Mesendoderm (in vitro differentiated cells): Measurements from ENCODE around the gene SPRY4.
A peak's percentile ranks its signal among the peaks of the same experiment; 100 is the strongest.
"Not testable (repeated sequence)": the region's sequence is repeated elsewhere in the genome, so short reads cannot be mapped to it uniquely, and the experiment has no call there.

ENCODE experiments used
- DNase-seq: peaks from one replicate; pipeline ENCODE4 v3.0.0; 2013
- H2AK5ac ChIP-seq: 2 replicates; pipeline ENCODE4 v1.6.1; 2013; ENCODE audit warnings: low read length, inconsistent platforms
- H2BK120ac ChIP-seq: 2 replicates; pipeline ENCODE4 v1.6.1; 2013; ENCODE audit warnings: low read depth, mild to moderate bottlenecking, low read length, moderate library complexity, mixed read lengths
- H2BK15ac ChIP-seq: replicated peaks from 2 replicates; pipeline ENCODE4 v1.6.1; 2013; ENCODE audit warnings: low read depth, mild to moderate bottlenecking, moderate library complexity
- H2BK5ac ChIP-seq: 2 replicates; pipeline ENCODE4 v1.6.1; 2013; ENCODE audit warnings: low read length, inconsistent platforms
- H3K18ac ChIP-seq: 2 replicates; pipeline ENCODE4 v1.6.1; 2013; ENCODE audit warnings: mild to moderate bottlenecking, low read length, mixed read lengths
- H3K23ac ChIP-seq: one replicate; pipeline ENCODE4 v1.6.1; 2013; ENCODE audit warnings: low read length
- H3K27ac ChIP-seq: 2 replicates; pipeline ENCODE4 v1.5.1; 2013; ENCODE audit warnings: low read depth, mild to moderate bottlenecking, inconsistent platforms, low read length, moderate library complexity
- H3K27me3 ChIP-seq: 2 replicates; pipeline ENCODE4 v1.6.1; 2013; ENCODE audit warnings: low read length, control low read depth, mild to moderate bottlenecking, inconsistent platforms; ENCODE audit not compliant: insufficient read depth, poor library complexity
- H3K36me3 ChIP-seq: 2 replicates; pipeline ENCODE4 v1.6.1; 2013; ENCODE audit warnings: low read length, inconsistent platforms; ENCODE audit not compliant: control insufficient read depth, insufficient read depth
- H3K4ac ChIP-seq: one replicate; pipeline ENCODE4 v1.6.1; 2013; ENCODE audit warnings: low read depth, mild to moderate bottlenecking, low read length, moderate library complexity
- H3K4me1 ChIP-seq: 2 replicates; pipeline ENCODE4 v1.6.1; 2013; ENCODE audit warnings: low read depth, low read length, inconsistent platforms; ENCODE audit not compliant: control insufficient read depth
- H3K4me2 ChIP-seq: 2 replicates; pipeline ENCODE4 v1.6.1; 2013; ENCODE audit warnings: low read length
- H3K4me3 ChIP-seq: 2 replicates; pipeline ENCODE4 v1.5.1; 2013; ENCODE audit warnings: mild to moderate bottlenecking, low read length
- H3K56ac ChIP-seq: one replicate; pipeline ENCODE4 v1.6.1; 2013; ENCODE audit warnings: low read length
- H3K79me1 ChIP-seq: 2 replicates; pipeline ENCODE4 v1.6.1; 2013; ENCODE audit warnings: low read length, inconsistent platforms
- H3K79me2 ChIP-seq: 2 replicates; pipeline ENCODE4 v1.6.1; 2013; ENCODE audit warnings: mild to moderate bottlenecking, low read length; ENCODE audit not compliant: control insufficient read depth, insufficient read depth
- H3K9ac ChIP-seq: 2 replicates; pipeline ENCODE4 v1.6.1; 2013; ENCODE audit warnings: low read length, inconsistent platforms
- H4K5ac ChIP-seq: one replicate; pipeline ENCODE4 v1.6.1; 2013; ENCODE audit warnings: low read length
- H4K8ac ChIP-seq: one replicate; pipeline ENCODE4 v1.6.1; 2013; ENCODE audit warnings: low read depth, mild to moderate bottlenecking, control low read depth, low read length, moderate library complexity
- WGBS: extraction: QIAGEN DNeasy Blood & Tissue Kit; methylation state at CpG from one replicate; pipeline ENCODE4 v1.1.7; 2013; ENCODE audit warnings: low lambda C conversion rate, missing lambda C conversion rate; ENCODE audit not compliant: insufficient coverage; ENCODE audit errors: extremely low coverage; 5-methylcytosine and 5-hydroxymethylcytosine counted together

The SPRY4 gene

DNA sequence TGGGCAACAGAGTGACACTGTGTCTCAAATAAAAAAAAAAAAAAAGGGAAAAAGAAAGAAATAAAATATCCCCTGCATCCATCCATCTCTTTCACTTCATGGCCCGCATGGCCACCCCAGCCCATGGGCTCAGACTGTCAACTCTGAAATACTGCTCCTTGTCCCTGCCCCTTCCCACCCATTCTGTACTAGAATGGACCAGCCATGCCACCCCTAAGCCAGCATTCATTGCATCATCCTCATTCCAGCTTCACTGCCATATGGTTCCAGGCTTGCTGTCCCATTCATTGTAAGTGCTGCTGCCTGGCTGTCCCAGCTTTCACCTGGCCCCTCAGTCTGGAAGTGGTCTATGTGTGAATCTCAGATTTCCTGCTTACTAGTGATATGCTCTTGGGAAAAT is 46.2 kb downstream of the SPRY4 start:
- no CpG with 5 or more reads among the region's 1 CpG for WGBS

GRCh38 chr5:142277796-142278195 is 47.0 kb downstream of the SPRY4 start:
- H3K9ac ChIP-seq: no peak overlapping the region
- H3K4me3 ChIP-seq: no peak overlapping the region
- DNase-seq: no peak
- no peaks in the 10 kb centered on the region for H3K36me3 ChIP-seq
- no peak overlapping the region for H2BK120ac ChIP-seq
- peak overlapping the region; percentile 6 for H3K18ac ChIP-seq
- no peak overlapping the region for H2AK5ac ChIP-seq
- H4K8ac ChIP-seq: no peak overlapping the region
- no peak overlapping the region for H3K56ac ChIP-seq
- no peak overlapping the region for H3K4me2 ChIP-seq
- H3K27ac ChIP-seq: no peak overlapping the region
- no peak overlapping the region for H3K23ac ChIP-seq
- H4K5ac ChIP-seq: no peak overlapping the region
- no peaks in the 10 kb centered on the region for H3K27me3 ChIP-seq
- H2BK15ac ChIP-seq: no peak overlapping the region
- H3K4ac ChIP-seq: no peak overlapping the region
- no peaks in the 10 kb centered on the region for H3K79me2 ChIP-seq
- H3K79me1 ChIP-seq: peaks cover 1% of the 10 kb centered on the region
- H2BK5ac ChIP-seq: no peak overlapping the region
- no CpG with 5 or more reads among the region's 3 CpGs for WGBS
- H3K4me1 ChIP-seq: peaks cover 26% of the 10 kb centered on the region

More for the DNA sequence above, 46.2 kb downstream of the SPRY4 start:
- Histone ChIP-seq H3K79me2 (no peaks in the 10 kb centered on the region), H4K5ac (no peak overlapping the region), H3K56ac (peak overlapping the region; percentile 34), H3K4me3 (no peak overlapping the region), H2BK120ac (no peak overlapping the region), H3K4ac (no peak overlapping the region), H3K27me3 (no peaks in the 10 kb centered on the region), H3K36me3 (no peaks in the 10 kb centered on the region), H3K27ac (no peak overlapping the region), H3K4me2 (no peak overlapping the region), H3K79me1 (peaks cover 3% of the 10 kb centered on the region), H3K4me1 (peaks cover 26% of the 10 kb centered on the region), H3K18ac (peak overlapping the region; percentile 39), H3K23ac (no peak overlapping the region), H2BK5ac (no peak overlapping the region), H3K9ac (peak overlapping the region; percentile 17), H2AK5ac (no peak overlapping the region), H4K8ac (no peak overlapping the region), H2BK15ac (no peak overlapping the region)
- DNase-seq: no peak

DNA sequence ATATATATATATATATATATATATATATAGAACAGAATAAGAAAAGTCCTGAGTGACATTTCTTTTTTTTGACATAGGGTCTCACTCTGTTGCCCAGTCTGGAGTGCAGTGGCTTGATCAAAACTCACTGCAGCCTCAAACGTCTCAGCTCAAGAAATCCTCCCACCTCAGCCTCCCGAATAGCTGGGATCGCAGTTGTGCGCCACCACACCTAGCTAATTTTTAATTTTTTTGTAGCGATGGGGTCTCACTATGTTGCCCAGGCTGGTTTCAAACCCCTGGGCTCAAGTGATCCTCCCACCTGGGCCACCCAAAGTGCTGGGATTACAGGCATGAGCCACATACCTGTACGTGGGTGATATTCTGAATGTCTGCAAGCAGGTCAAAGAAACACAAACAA is 48.3 kb downstream of the SPRY4 start:
- H3K36me3 ChIP-seq: no peaks in the 10 kb centered on the region
- no peak overlapping the region for H3K23ac ChIP-seq
- no peak overlapping the region for H3K9ac ChIP-seq
- no peak overlapping the region for H4K8ac ChIP-seq
- no peak overlapping the region for H3K27ac ChIP-seq
- no peak overlapping the region for H2BK5ac ChIP-seq
- H3K27me3 ChIP-seq: no peaks in the 10 kb centered on the region
- H3K4me2 ChIP-seq: no peak overlapping the region
- peaks cover 1% of the 10 kb centered on the region for H3K79me1 ChIP-seq
- H2AK5ac ChIP-seq: no peak overlapping the region
- WGBS: no CpG with 5 or more reads among the region's 6 CpGs
- peaks cover 21% of the 10 kb centered on the region for H3K4me1 ChIP-seq
- H3K4me3 ChIP-seq: no peak overlapping the region
- no peak overlapping the region for H2BK15ac ChIP-seq
- H3K18ac ChIP-seq: no peak overlapping the region
- H3K56ac ChIP-seq: no peak overlapping the region
- no peak overlapping the region for H3K4ac ChIP-seq
- no peak for DNase-seq
- H4K5ac ChIP-seq: no peak overlapping the region
- no peak overlapping the region for H2BK120ac ChIP-seq
- H3K79me2 ChIP-seq: no peaks in the 10 kb centered on the region

- WGBS: no CpG with 5 or more reads among the region's 3 CpGs
- Histone ChIP-seq H3K4me1 (peaks cover 13% of the 10 kb centered on the region), H3K23ac (no peak overlapping the region), H3K79me2 (no peaks in the 10 kb centered on the region), H3K4ac (no peak overlapping the region), H2BK15ac (no peak overlapping the region), H3K4me3 (no peak overlapping the region), H3K4me2 (no peak overlapping the region), H3K9ac (no peak overlapping the region), H3K79me1 (peaks cover 1% of the 10 kb centered on the region), H3K27me3 (no peaks in the 10 kb centered on the region), H3K18ac (no peak overlapping the region), H3K36me3 (no peaks in the 10 kb centered on the region), H3K27ac (no peak overlapping the region), H3K56ac (peak overlapping the region; percentile 15), H2BK120ac (no peak overlapping the region), H2BK5ac (no peak overlapping the region), H2AK5ac (no peak overlapping the region), H4K8ac (no peak overlapping the region), H4K5ac (no peak overlapping the region)
- no peak for DNase-seq
These were observed 49.3 kb downstream of the SPRY4 start for GRCh38 chr5:142275496-142275895.

GRCh38 chr5:142272596-142272995 is 52.2 kb downstream of the SPRY4 start:
- H2BK120ac ChIP-seq, DNase-seq, H3K27me3 ChIP-seq, H2BK15ac ChIP-seq, H3K9ac ChIP-seq, H3K36me3 ChIP-seq, H3K56ac ChIP-seq, H2BK5ac ChIP-seq, H3K23ac ChIP-seq, H4K5ac ChIP-seq, H3K79me2 ChIP-seq, H3K4me3 ChIP-seq, H3K79me1 ChIP-seq, H3K4ac ChIP-seq, H4K8ac ChIP-seq, H3K18ac ChIP-seq, H3K27ac ChIP-seq, H2AK5ac ChIP-seq, H3K4me1 ChIP-seq, H3K4me2 ChIP-seq: not testable (repeated sequence)
- WGBS: no CpG with 5 or more reads among the region's 5 CpGs

DNA sequence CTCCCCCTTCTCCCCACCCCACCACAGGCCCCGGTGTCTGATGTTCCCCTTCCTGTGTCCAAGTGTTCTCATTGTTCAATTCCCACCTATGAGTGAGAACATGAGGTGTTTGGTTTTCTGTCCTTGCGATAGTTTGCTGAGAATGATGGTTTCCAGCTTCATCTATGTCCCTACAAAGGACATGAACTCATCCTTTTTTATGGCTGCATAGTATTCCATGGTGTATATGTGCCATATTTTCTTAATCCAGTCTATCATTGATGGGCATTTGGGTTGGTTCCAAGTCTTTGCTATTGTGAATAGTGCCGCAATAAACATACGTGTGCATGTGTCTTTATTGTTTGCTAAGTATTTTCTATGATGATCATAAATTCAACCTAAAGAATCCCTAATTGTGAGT is 60.7 kb downstream of the SPRY4 start:
- not testable (repeated sequence) for H3K4ac ChIP-seq, H3K9ac ChIP-seq, H2BK15ac ChIP-seq, H3K23ac ChIP-seq, H3K79me1 ChIP-seq, H3K36me3 ChIP-seq, H3K4me1 ChIP-seq, H3K4me2 ChIP-seq, DNase-seq, H3K27ac ChIP-seq, H3K4me3 ChIP-seq, H2BK5ac ChIP-seq, H4K8ac ChIP-seq, H3K56ac ChIP-seq, H3K18ac ChIP-seq, H2BK120ac ChIP-seq, H3K27me3 ChIP-seq, H4K5ac ChIP-seq, H2AK5ac ChIP-seq, H3K79me2 ChIP-seq
- WGBS: no CpG with 5 or more reads among the region's 4 CpGs
